Panc1 (cell line): Measurements from ENCODE around the gene MTOR. TPM values are rescaled to one million over a fixed set of nuclear protein-coding genes. Genes with fewer than 3 reads are reported as not detected.

Experiments
- ATAC-seq: fragments of 200-7000 bp; cut with Tn5 transposase; 2 replicates; pipeline ENCODE4 v1.9.1; 2020; ENCODE audit warnings: mild to moderate bottlenecking, moderate library complexity
- BruUV-seq: library from RNA; stranded (reverse); fragments of 400-500 nt; replicated peaks from 2 replicates; lab custom pipeline; 2021; lab: Mats Ljungman, UMichigan
- CTCF ChIA-PET: fragments of 300-600 bp; sonication (Branson Sonifier 250); formaldehyde crosslinking; loops from one replicate; lab custom pipeline; 2022; ENCODE audit warnings: antibody characterized with exemption; lab: Charles Lee
- POLR2A ChIA-PET: fragments of 300-600 bp; sonication (Branson Sonifier 250); formaldehyde crosslinking; loops from one replicate; lab custom pipeline; 2022; ENCODE audit warnings: antibody characterized with exemption; lab: Charles Lee
- DNase-seq: peaks from one replicate; pipeline ENCODE4 v3.0.0-alpha.2; 2010; ENCODE audit warnings: low read depth, low spot score
- H3K27ac ChIP-seq: 2 replicates; pipeline ENCODE4 v1.5.1; 2011; ENCODE audit warnings: mild to moderate bottlenecking, low read length, inconsistent platforms
- H3K27me3 ChIP-seq: fragments of 200-500 bp; sonication (Bioruptor generic); 2 replicates; pipeline ENCODE4 v1.6.0; 2014; ENCODE audit warnings: low read length, inconsistent platforms; ENCODE audit not compliant: control insufficient read depth, insufficient read depth
- H3K36me3 ChIP-seq: fragments of 200-500 bp; sonication (Bioruptor generic); 2 replicates; pipeline ENCODE4 v1.5.1; 2014; ENCODE audit warnings: inconsistent platforms, mild to moderate bottlenecking, low read length, moderate library complexity; ENCODE audit not compliant: control insufficient read depth, insufficient read depth
- H3K4me1 ChIP-seq: 2 replicates; pipeline ENCODE4 v1.5.1; 2011; ENCODE audit warnings: inconsistent platforms, mild to moderate bottlenecking, low read length, moderate library complexity; ENCODE audit not compliant: control insufficient read depth, insufficient read depth
- H3K4me3 ChIP-seq, 2 experiments: 2 replicates each; pipeline ENCODE4 v1.5.1; 2011 to 2012; ENCODE audit warnings: low read depth in 2 of 2, low read length in 2 of 2, mild to moderate bottlenecking in 2 of 2, inconsistent platforms in 1 of 2, moderate library complexity in 1 of 2
- H3K9me3 ChIP-seq: fragments of 200-500 bp; sonication (Bioruptor generic); 2 replicates; pipeline ENCODE4 v1.5.1; 2014; ENCODE audit warnings: low read depth, mild to moderate bottlenecking, inconsistent platforms, low read length, moderate library complexity; ENCODE audit not compliant: control insufficient read depth, insufficient read depth
- POLR2AphosphoS5 ChIP-seq: IDR thresholded peaks from 2 replicates; pipeline ENCODE4 v1.6.1; 2012; ENCODE audit warnings: mild to moderate bottlenecking, low read depth, low read length, moderate library complexity
- REST ChIP-seq, 2 experiments: IDR thresholded peaks; 2 replicates each; pipeline ENCODE4 v1.6.1; 2011 to 2012; ENCODE audit warnings: low read depth in 2 of 2, control low read depth in 1 of 2, low read length in 1 of 2, mild to moderate bottlenecking in 1 of 2, moderate library complexity in 1 of 2; ENCODE audit not compliant: insufficient read depth in 1 of 2
- SIN3A ChIP-seq: IDR thresholded peaks from 2 replicates; pipeline ENCODE4 v1.6.1; 2012; ENCODE audit warnings: low read depth, mild to moderate bottlenecking, low read length, moderate library complexity, borderline replicate concordance; ENCODE audit not compliant: insufficient read depth
- TCF7L2 ChIP-seq: IDR thresholded peaks from 2 replicates; pipeline ENCODE4 v1.6.1; 2011; ENCODE audit warnings: mild to moderate bottlenecking, low read depth, low read length, inconsistent platforms
- in situ Hi-C: cut with HindIII; loops from 2 replicates; pipeline ENCODE4 v1.10.0; 2016; ENCODE audit warnings: low sequenced_read_pairs, low pct_unique_long_range_greater_than_20kb
- intact Hi-C: fragments of 100-400 bp; cut with micrococcal nuclease; formaldehyde crosslinking; loops from one replicate; pipeline ENCODE4 v1.10.0; 2022; ENCODE audit not compliant: unreplicated experiment
- total RNA-seq: library from RNA; stranded (reverse); gene quantifications from one replicate; pipeline ENCODE4 v1.2.1, GENCODE V29; 2021; ENCODE audit not compliant: unreplicated experiment
- TF ChIP-seq, protein P1 (sequence below): fragments of 450-650 bp; IDR thresholded peaks from 2 replicates; pipeline ENCODE4 v1.5.1; 2017; ENCODE audit warnings: mild to moderate bottlenecking

The MTOR gene
- total RNA-seq, 1 experiment from 2014 or later, result 71.2 TPM

DNA sequence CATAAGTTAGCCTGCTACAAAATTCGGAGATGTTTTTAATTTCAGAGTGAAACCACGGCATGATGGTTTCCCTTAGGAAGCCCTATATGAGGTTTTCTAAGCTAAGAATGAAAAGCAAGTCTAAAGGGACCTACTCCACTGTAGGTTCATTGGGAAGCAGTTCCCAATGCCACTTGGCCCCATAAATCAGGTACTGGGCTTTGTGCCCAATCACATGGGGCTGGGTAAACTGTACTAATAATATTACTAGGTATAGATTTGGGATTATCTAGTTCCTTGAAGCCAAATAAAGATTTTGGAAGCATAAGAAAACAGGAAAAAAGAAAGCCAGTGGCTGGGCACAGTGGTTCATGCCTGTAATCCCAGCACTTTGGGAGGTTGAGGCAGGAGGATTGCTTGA is 92.2 kb downstream of the MTOR start:
- intact Hi-C loops (no loop called here), in situ Hi-C loops (no loop called here)
- Histone ChIP-seq H3K4me3 (no peak overlapping the region), H3K4me1 (peaks cover 14% of the 10 kb centered on the region; the same call in 1 of the 2 replicates), H3K27ac (peak overlapping the region; percentile 67; the same call in 1 of the 2 replicates), H3K9me3 (no peaks in the 10 kb centered on the region), H3K27me3 (no peaks in the 10 kb centered on the region), H3K36me3 (no peaks in the 10 kb centered on the region)
- ChIA-PET CTCF (no interaction called here), POLR2A (interaction anchor here (0.6 kb wide), 1 partner anchor 11 kb away, joined by 8 read pairs; no protein-coding TSS in a partner anchor)
- BruUV-seq, result no TSS peak
- ATAC-seq (no peak), DNase-seq (no peak)
- TF ChIP-seq POLR2AphosphoS5, result no peak
- TF ChIP-seq REST (IDR thresholded peaks at IDR 0.05; ENCODE audit: insufficient read depth in 1 of 2, low read depth in 2 of 2, low read length in 1 of 2), result no peak
- no peak for TF ChIP-seq TCF7L2
- TF ChIP-seq, protein P1, sequence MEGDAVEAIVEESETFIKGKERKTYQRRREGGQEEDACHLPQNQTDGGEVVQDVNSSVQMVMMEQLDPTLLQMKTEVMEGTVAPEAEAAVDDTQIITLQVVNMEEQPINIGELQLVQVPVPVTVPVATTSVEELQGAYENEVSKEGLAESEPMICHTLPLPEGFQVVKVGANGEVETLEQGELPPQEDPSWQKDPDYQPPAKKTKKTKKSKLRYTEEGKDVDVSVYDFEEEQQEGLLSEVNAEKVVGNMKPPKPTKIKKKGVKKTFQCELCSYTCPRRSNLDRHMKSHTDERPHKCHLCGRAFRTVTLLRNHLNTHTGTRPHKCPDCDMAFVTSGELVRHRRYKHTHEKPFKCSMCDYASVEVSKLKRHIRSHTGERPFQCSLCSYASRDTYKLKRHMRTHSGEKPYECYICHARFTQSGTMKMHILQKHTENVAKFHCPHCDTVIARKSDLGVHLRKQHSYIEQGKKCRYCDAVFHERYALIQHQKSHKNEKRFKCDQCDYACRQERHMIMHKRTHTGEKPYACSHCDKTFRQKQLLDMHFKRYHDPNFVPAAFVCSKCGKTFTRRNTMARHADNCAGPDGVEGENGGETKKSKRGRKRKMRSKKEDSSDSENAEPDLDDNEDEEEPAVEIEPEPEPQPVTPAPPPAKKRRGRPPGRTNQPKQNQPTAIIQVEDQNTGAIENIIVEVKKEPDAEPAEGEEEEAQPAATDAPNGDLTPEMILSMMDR, result no peak
- TF ChIP-seq SIN3A, result no peak

DNA sequence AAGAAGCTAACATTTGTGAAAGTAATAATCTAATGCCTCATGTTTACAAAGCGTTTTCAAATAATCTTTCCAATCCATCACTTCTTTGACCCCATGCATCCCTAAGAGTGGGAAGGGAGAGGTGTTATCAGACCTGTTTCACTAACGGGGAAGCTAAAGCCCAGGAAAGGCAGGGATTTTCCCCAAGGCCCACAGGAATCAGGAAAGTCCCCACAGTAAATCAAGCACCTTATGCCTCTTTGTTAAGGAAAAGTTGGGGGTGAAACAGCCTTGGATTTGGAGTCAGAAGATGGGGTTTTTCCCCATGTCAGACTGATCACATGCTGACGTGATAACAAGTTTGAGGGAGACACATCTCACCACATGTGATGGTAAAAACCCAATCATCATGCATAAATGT is 93.1 kb downstream of the MTOR start:
- ATAC-seq (no peak), DNase-seq (no peak)
- H3K27me3 ChIP-seq, result no peaks in the 10 kb centered on the region
- in situ Hi-C loops (no loop called here), intact Hi-C loops (no loop called here)
- H3K4me3 ChIP-seq, result no peak overlapping the region
- ChIA-PET CTCF (no interaction called here), POLR2A (no interaction called here)
- peak overlapping the region; percentile 67; the same call in 1 of the 2 replicates for H3K27ac ChIP-seq
- TF ChIP-seq POLR2AphosphoS5 (no peak), TCF7L2 (no peak), SIN3A (no peak), REST (IDR thresholded peaks at IDR 0.05; ENCODE audit: insufficient read depth in 1 of 2, low read depth in 2 of 2, low read length in 1 of 2) (no peak)
- TF ChIP-seq, protein P1, result no peak
- H3K36me3 ChIP-seq, result no peaks in the 10 kb centered on the region
- no TSS peak for BruUV-seq
- no peaks in the 10 kb centered on the region for H3K9me3 ChIP-seq
- peaks cover 11% of the 10 kb centered on the region; the same call in 1 of the 2 replicates for H3K4me1 ChIP-seq
